HL-60 (cell line): ENCODE measurements around the gene MAGOHB.

Experiments used
- CTCF ChIP-seq: IDR thresholded peaks from one replicate; pipeline ENCODE4 v1.5.1; 2011; ENCODE audit warnings: low read length, control low read depth, inconsistent platforms; ENCODE audit not compliant: insufficient read depth
- GABPA ChIP-seq: IDR thresholded peaks from 2 replicates; pipeline ENCODE4 v1.6.1; 2012; ENCODE audit warnings: low read depth
- REST ChIP-seq: IDR thresholded peaks from 2 replicates; pipeline ENCODE4 v1.6.1; 2012; ENCODE audit warnings: low read depth; ENCODE audit not compliant: insufficient replicate concordance

- TF ChIP-seq REST: no peak
- no peak for TF ChIP-seq CTCF
- TF ChIP-seq GABPA: no peak
Measured at GRCh38 chr12:10624605-10625004, 11.2 kb upstream of the MAGOHB start.
